Coronary artery (tissue), 2 donors: ENCODE data around the gene MAPKAP1.

Experiments used
- DNase-seq: peaks from one replicate; pipeline ENCODE4 v3.0.0-alpha.2; 2017; ENCODE audit warnings: low spot score
- H3K27ac ChIP-seq, 2 donors: fragments of 200-600 bp; sonication (generic); one replicate each; pipeline ENCODE4 v1.5.1; 2016 to 2019
- H3K4me3 ChIP-seq: fragments of 200-600 bp; sonication (generic); 2 replicates; pipeline ENCODE4 v1.5.1; 2016; ENCODE audit warnings: mild to moderate bottlenecking, moderate library complexity
- TF ChIP-seq, protein P1 (sequence below): fragments of 200-600 bp; sonication (generic); IDR thresholded peaks from one replicate; pipeline ENCODE4 v1.5.1; 2019; ENCODE audit warnings: antibody characterized with exemption

Gene MAPKAP1

GRCh38 chr9:125612616-125613015 lies 94.4 kb downstream of the MAPKAP1 start:
- Histone ChIP-seq H3K4me3 (no peak overlapping the region), H3K27ac (no peak overlapping the region)
- DNase-seq, result no peak
- TF ChIP-seq, protein P1, sequence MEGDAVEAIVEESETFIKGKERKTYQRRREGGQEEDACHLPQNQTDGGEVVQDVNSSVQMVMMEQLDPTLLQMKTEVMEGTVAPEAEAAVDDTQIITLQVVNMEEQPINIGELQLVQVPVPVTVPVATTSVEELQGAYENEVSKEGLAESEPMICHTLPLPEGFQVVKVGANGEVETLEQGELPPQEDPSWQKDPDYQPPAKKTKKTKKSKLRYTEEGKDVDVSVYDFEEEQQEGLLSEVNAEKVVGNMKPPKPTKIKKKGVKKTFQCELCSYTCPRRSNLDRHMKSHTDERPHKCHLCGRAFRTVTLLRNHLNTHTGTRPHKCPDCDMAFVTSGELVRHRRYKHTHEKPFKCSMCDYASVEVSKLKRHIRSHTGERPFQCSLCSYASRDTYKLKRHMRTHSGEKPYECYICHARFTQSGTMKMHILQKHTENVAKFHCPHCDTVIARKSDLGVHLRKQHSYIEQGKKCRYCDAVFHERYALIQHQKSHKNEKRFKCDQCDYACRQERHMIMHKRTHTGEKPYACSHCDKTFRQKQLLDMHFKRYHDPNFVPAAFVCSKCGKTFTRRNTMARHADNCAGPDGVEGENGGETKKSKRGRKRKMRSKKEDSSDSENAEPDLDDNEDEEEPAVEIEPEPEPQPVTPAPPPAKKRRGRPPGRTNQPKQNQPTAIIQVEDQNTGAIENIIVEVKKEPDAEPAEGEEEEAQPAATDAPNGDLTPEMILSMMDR, result no peak

- Histone ChIP-seq H3K27ac (no peak overlapping the region), H3K4me3 (no peak overlapping the region)
- TF ChIP-seq, protein P1, result no peak
- DNase-seq, result no peak
These were observed 95.8 kb downstream of the MAPKAP1 start for GRCh38 chr9:125611121-125611765.

- DNase-seq, result no peak
- no peak overlapping the region for H3K4me3 ChIP-seq
- TF ChIP-seq, protein P1, result no peak
- H3K27ac ChIP-seq, result no peak overlapping the region
These were observed 97.3 kb downstream of the MAPKAP1 start for GRCh38 chr9:125609744-125610143.

- H3K4me3 ChIP-seq, result no peak overlapping the region
- TF ChIP-seq, protein P1, result no peak
- H3K27ac ChIP-seq, result no peak overlapping the region
- DNase-seq, result no peak
These were observed 98.4 kb downstream of the MAPKAP1 start for GRCh38 chr9:125608489-125609224.

DNA sequence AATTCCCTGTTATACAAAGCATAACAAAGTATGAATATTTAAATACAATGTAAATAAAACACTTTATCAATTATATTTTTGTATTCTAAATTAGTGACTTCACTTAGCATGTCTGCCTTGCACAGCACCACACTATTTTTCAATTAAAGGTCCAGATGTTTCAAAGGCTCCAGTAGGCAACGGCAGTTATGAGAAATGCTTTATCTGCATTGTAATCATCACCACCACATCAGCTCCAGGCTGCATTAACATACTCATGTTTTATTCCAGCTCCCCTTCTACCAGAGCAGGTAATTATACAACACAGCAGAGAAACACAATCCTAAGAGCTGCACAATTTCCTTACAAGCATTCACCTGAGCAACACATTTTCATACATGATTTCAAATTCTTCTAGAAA lies 102.8 kb downstream of the MAPKAP1 start:
- TF ChIP-seq, protein P1, result no peak
- H3K4me3 ChIP-seq, result no peak overlapping the region
- no peak overlapping the region for H3K27ac ChIP-seq
- no peak for DNase-seq

- H3K27ac ChIP-seq, result no peak overlapping the region
- no peak for DNase-seq
- TF ChIP-seq, protein P1, result no peak
- no peak overlapping the region for H3K4me3 ChIP-seq
These were observed 103.5 kb downstream of the MAPKAP1 start for GRCh38 chr9:125603478-125604021.
